GM10847 (cell line): Measurements from ENCODE around the gene MTURN.

Source experiments
- POLR2A ChIP-seq: IDR thresholded peaks from 2 replicates; pipeline ENCODE4 v1.6.1; 2011; ENCODE audit not compliant: insufficient read length; ENCODE audit errors: extremely low read depth

The MTURN gene

GRCh38 chr7:30201921-30202320, 67.1 kb downstream of the MTURN start:
- TF ChIP-seq POLR2A: no peak

GRCh38 chr7:30202671-30203070, 67.9 kb downstream of the MTURN start:
- TF ChIP-seq POLR2A: no peak

- TF ChIP-seq POLR2A: no peak
These were observed 71.7 kb downstream of the MTURN start for GRCh38 chr7:30206491-30206890.

GRCh38 chr7:30206942-30207341, 72.2 kb downstream of the MTURN start:
- TF ChIP-seq POLR2A: no peak

DNA sequence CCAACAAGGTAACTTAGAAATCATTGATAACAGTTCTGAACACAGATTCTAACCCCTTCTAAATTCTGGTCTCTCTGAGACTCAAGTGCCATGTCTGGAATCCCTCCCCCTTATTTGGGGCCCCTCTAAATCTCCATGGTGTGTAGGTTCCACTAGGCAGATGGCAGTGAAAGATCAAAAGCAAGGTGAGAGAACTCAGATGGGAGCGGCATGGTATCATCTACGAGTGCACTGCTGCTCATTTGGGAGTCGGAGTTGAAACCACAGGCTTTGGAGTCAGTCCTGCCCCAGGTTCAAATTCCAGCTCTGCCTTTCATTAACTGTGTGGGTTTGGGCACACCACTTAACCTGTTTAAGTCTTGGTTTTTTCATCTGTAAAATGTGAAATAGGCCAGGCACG, 72.6 kb downstream of the MTURN start:
- no peak for TF ChIP-seq POLR2A

GRCh38 chr7:30209951-30210350, 75.2 kb downstream of the MTURN start:
- no peak for TF ChIP-seq POLR2A
